WI38 (cell line): Measurements from ENCODE around the gene ZNF609.

ENCODE experiments used
- H3K4me3 ChIP-seq: 2 replicates; pipeline ENCODE4 v1.5.1; 2011; ENCODE audit warnings: low read depth, mild to moderate bottlenecking, control low read depth, low read length
- TF ChIP-seq, protein P1 (sequence below): IDR thresholded peaks from 2 replicates; pipeline ENCODE4 v1.5.1; 2012; ENCODE audit warnings: low read depth, mild to moderate bottlenecking, control low read depth, low read length

The ZNF609 gene

DNA sequence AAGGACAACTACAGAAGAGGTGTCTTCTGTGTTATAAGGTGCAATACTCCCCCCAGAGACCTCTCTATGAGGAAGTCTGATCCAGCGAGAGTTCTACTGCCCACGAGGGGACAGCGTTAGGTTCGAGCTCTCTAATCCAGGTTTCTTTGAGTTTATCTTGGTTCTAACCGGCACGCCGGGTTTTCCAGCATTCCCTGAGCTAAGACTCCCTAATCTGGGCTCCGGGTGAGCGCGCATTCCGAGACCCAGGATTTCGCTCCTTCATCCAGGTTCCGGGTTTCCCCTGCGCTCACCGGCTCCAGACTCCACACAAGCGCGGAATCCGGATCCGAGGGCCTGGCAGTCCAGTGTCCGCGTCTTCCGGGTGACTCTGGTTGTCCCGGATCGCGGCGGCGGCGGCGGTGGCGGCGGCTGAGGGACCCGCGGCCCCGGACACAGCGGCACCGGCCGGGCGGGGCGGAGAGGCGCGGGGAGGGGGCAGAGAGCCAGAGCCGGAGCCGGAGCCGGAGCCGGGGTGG lies at the start of gene ZNF609:
Gene ZNF609 (plus strand): TSS at position 373 of the 518 bp plus-strand sequence. CDS start 38,842 bp downstream, outside the sequence.
- peak within 1 kb of the TSS; percentile 67 for H3K4me3 ChIP-seq
- TF ChIP-seq, protein P1, sequence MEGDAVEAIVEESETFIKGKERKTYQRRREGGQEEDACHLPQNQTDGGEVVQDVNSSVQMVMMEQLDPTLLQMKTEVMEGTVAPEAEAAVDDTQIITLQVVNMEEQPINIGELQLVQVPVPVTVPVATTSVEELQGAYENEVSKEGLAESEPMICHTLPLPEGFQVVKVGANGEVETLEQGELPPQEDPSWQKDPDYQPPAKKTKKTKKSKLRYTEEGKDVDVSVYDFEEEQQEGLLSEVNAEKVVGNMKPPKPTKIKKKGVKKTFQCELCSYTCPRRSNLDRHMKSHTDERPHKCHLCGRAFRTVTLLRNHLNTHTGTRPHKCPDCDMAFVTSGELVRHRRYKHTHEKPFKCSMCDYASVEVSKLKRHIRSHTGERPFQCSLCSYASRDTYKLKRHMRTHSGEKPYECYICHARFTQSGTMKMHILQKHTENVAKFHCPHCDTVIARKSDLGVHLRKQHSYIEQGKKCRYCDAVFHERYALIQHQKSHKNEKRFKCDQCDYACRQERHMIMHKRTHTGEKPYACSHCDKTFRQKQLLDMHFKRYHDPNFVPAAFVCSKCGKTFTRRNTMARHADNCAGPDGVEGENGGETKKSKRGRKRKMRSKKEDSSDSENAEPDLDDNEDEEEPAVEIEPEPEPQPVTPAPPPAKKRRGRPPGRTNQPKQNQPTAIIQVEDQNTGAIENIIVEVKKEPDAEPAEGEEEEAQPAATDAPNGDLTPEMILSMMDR, result no peak

GRCh38 chr15:64412216-64412615 lies 48.2 kb upstream of the ZNF609 start:
- TF ChIP-seq, protein P1, result no peak
- H3K4me3 ChIP-seq, result no peak overlapping the region

DNA sequence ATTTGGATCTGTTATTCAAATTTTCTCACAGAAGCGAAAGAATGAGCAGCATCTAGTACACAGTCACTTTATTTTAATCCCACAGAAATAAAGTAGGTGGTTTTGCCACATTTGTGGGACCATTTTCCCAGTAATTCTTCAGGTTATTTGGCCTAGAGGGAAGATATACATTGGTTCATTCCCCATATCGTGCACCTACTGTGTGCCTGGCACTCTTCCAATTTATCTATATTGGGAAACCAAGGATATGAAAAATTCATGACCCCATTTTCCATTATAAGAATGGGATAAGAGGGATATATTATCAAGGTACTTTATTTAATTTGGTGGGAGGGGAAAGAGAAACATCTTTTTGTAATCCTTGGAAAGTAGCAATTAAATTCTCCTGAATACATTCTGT lies 37.7 kb upstream of the ZNF609 start:
- H3K4me3 ChIP-seq, result no peak overlapping the region
- TF ChIP-seq, protein P1, result no peak

GRCh38 chr15:64423970-64424369 lies 36.4 kb upstream of the ZNF609 start:
- no peak overlapping the region for H3K4me3 ChIP-seq
- TF ChIP-seq, protein P1, result no peak

DNA sequence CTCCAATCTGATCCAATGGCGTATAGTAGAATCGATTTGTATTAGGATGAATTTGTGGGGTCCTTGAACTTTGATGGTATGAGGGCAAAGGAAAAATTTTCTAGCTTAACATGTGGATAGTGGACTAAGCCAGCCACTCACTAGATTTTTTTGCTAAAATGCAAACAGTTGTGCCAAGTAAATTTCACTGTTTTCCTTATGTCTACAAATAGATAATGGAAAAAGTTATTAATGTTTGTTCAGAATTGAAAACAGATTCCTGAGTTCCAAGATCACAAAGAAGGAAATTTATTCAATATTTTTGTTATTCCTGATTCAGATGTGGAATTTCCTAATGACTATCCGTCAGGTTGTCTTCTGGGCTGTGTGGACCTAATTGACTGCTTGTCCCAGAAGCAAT lies 35.2 kb upstream of the ZNF609 start:
- TF ChIP-seq, protein P1, result no peak
- no peak overlapping the region for H3K4me3 ChIP-seq

- TF ChIP-seq, protein P1, result no peak; the same call in 1 of the 2 replicates
- no peak overlapping the region for H3K4me3 ChIP-seq
These were observed 33.4 kb upstream of the ZNF609 start for GRCh38 chr15:64426845-64427465.

GRCh38 chr15:64429448-64429847 lies 30.9 kb upstream of the ZNF609 start:
- TF ChIP-seq, protein P1, result no peak
- no peak overlapping the region for H3K4me3 ChIP-seq
